HG02973 (cell line): ENCODE measurements around the gene ZNF689.

Source experiments
- ATAC-seq: cut with Tn5 transposase; IDR thresholded peaks from one replicate; pipeline ENCODE4 v1.9.1; 2021; ENCODE audit warnings: moderate library complexity; ENCODE audit not compliant: unreplicated experiment

Gene ZNF689

GRCh38 chr16:30566531-30566930 is 43.7 kb downstream of the ZNF689 start:
- no peak for ATAC-seq

- no peak for ATAC-seq
These were observed 44.2 kb downstream of the ZNF689 start for GRCh38 chr16:30565984-30566383.

- no peak for ATAC-seq
These were observed 44.7 kb downstream of the ZNF689 start for GRCh38 chr16:30565526-30565925.

- no peak for ATAC-seq
These were observed 48.2 kb downstream of the ZNF689 start for GRCh38 chr16:30562021-30562420.

GRCh38 chr16:30561089-30561816 is 48.9 kb downstream of the ZNF689 start:
- no peak for ATAC-seq

- no peak for ATAC-seq
These were observed 50.5 kb downstream of the ZNF689 start for GRCh38 chr16:30559690-30560089.

- no peak for ATAC-seq
These were observed 51.3 kb downstream of the ZNF689 start for GRCh38 chr16:30558789-30559377.

- ATAC-seq, result peak; percentile 80
These were observed 52.0 kb downstream of the ZNF689 start, which contains the start of gene ZNF764 for GRCh38 chr16:30557957-30558788. Gene ZNF764 (minus strand): TSS chr16:30558374. CDS start chr16:30558182, 192 bp downstream.

- ATAC-seq, result peak; percentile 2
These were observed 52.6 kb downstream of the ZNF689 start for GRCh38 chr16:30557707-30557956.

- ATAC-seq, result no peak
These were observed 54.1 kb downstream of the ZNF689 start for GRCh38 chr16:30556125-30556473.

GRCh38 chr16:30555315-30556124 is 54.7 kb downstream of the ZNF689 start:
- ATAC-seq, result no peak

GRCh38 chr16:30554557-30555314 is 55.5 kb downstream of the ZNF689 start:
- ATAC-seq, result no peak

GRCh38 chr16:30553393-30553899 is 56.7 kb downstream of the ZNF689 start:
- no peak for ATAC-seq

GRCh38 chr16:30552956-30553355 is 57.2 kb downstream of the ZNF689 start:
- ATAC-seq, result no peak
